ENCODE data around the gene DRC3.

DRC3 gene

GRCh38 chr17:18056214-18056613 is 83.6 kb downstream of the DRC3 start:
- DNase-seq (ENCODE audit: low spot score): no peak

DNA sequence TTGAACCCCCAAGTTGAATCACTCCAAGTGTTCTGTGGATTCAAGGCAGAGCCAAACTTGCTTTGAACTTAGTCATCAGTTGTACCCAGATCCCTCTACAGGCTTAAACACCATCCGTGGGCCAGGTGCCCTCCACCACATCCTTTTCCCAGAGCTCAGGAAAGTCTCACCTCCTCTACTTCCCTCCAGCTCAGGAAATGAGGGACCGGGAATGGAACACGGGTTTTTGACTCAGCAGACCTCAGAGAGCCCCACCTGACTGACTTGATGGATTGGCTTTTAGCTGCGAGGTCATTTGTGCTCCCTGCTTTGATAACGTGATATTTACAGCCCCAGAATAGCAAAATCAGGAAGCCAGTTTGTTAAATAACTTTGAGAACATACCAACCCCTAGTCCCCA is 86.6 kb downstream of the DRC3 start:
- DNase-seq (ENCODE audit: low spot score): no peak

GRCh38 chr17:18064053-18064452 is 91.4 kb downstream of the DRC3 start:
- no peak for DNase-seq (ENCODE audit: low spot score)

GRCh38 chr17:18065546-18065945 is 92.9 kb downstream of the DRC3 start:
- no peak for DNase-seq (ENCODE audit: low spot score)
